Measurements from ENCODE around the gene ZNF385D.

ZNF385D gene

DNA sequence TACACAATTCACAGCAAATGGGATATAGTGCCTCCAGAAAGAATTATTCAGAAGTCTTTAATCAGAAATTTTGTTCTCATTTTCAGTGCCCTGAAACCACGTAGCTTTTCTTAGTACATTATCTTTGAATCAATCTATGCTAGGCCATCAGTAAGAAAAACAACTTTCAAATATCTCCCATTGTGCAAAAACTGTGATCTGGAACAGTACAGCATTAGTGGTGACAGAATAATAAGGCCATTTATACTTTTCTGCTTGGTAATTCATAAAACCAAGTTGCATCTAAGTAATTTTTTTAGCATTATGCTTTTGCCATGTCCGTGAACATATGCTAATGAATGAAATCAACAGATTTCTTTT lies 35.4 kb upstream of the ZNF385D start:
- H3K27ac ChIP-seq (ENCODE audit: low read depth, low read length) = no peak overlapping the region
- no peaks in the 10 kb centered on the region for H3K27me3 ChIP-seq (ENCODE audit: control insufficient read depth in 5 of 5, insufficient read depth in 4 of 5, low read length in 5 of 5)
- no peaks in the 10 kb centered on the region for H3K36me3 ChIP-seq (ENCODE audit: control insufficient read depth in 5 of 5, insufficient read depth in 5 of 5, low read length in 5 of 5)
- no peak overlapping the region for H3K4me3 ChIP-seq (ENCODE audit: low read depth in 1 of 5, low read length in 5 of 5)
- H3K4me1 ChIP-seq (ENCODE audit: control insufficient read depth in 5 of 5, insufficient read depth in 5 of 5, low read length in 5 of 5) = peaks cover 0 to 26% (median 5%) of the 10 kb centered on the region in 5 donors
- no peak overlapping the region for H3K9ac ChIP-seq (ENCODE audit: low read length in 5 of 5)
- H3K9me3 ChIP-seq (ENCODE audit: control insufficient read depth in 5 of 5, low read length in 5 of 5) = no peaks in the 10 kb centered on the region

- Histone ChIP-seq H3K9ac (ENCODE audit: low read length in 5 of 5) (no peak overlapping the region), H3K36me3 (ENCODE audit: control insufficient read depth in 5 of 5, insufficient read depth in 5 of 5, low read length in 5 of 5) (no peaks in the 10 kb centered on the region), H3K4me1 (ENCODE audit: control insufficient read depth in 5 of 5, insufficient read depth in 5 of 5, low read length in 5 of 5) (peaks cover 0 to 21% (median 1%) of the 10 kb centered on the region in 5 donors), H3K4me3 (ENCODE audit: low read depth in 1 of 5, low read length in 5 of 5) (no peak overlapping the region), H3K27ac (ENCODE audit: low read depth, low read length) (no peak overlapping the region), H3K9me3 (ENCODE audit: control insufficient read depth in 5 of 5, low read length in 5 of 5) (no peaks in the 10 kb centered on the region), H3K27me3 (ENCODE audit: control insufficient read depth in 5 of 5, insufficient read depth in 4 of 5, low read length in 5 of 5) (no peaks in the 10 kb centered on the region)
Observed at GRCh38 chr3:21785765-21786437, 34.9 kb upstream of the ZNF385D start.

DNA sequence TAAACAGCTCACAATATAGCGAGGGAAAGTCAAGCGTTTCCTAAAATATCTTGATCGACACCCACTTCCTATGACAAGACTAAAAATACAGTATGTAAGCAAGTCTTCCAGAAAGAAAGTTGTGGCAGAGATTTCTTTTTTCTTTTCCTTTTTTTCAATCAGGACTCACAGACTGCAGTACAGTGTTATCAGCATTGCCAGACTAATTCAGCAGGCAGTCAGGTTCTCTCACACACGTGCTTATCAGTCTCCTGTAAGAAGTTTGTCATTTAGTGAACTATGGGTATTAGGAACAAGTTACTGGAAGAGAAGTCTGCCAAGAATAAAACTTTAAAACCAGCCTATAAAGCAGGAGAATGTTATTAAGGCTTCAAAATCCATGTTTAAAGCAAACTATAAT lies 32.8 kb upstream of the ZNF385D start:
- H3K4me1 ChIP-seq (ENCODE audit: control insufficient read depth in 5 of 5, insufficient read depth in 5 of 5, low read length in 5 of 5) = peaks cover 0 to 26% (median 0%) of the 10 kb centered on the region in 5 donors
- H3K27ac ChIP-seq (ENCODE audit: low read depth, low read length) = no peak overlapping the region

GRCh38 chr3:21781355-21781754 lies 30.3 kb upstream of the ZNF385D start:
- H3K27me3 ChIP-seq (ENCODE audit: control insufficient read depth in 5 of 5, insufficient read depth in 4 of 5, low read length in 5 of 5) = no peaks in the 10 kb centered on the region
- no peak overlapping the region for H3K27ac ChIP-seq (ENCODE audit: low read depth, low read length)
- no peaks in the 10 kb centered on the region for H3K9me3 ChIP-seq (ENCODE audit: control insufficient read depth in 5 of 5, low read length in 5 of 5)
- no peak overlapping the region for H3K4me3 ChIP-seq (ENCODE audit: low read depth in 1 of 5, low read length in 5 of 5)
- H3K9ac ChIP-seq (ENCODE audit: low read length in 5 of 5) = no peak overlapping the region
- H3K4me1 ChIP-seq (ENCODE audit: control insufficient read depth in 5 of 5, insufficient read depth in 5 of 5, low read length in 5 of 5) = peaks cover 0 to 34% (median 0%) of the 10 kb centered on the region in 5 donors
- no peaks in the 10 kb centered on the region for H3K36me3 ChIP-seq (ENCODE audit: control insufficient read depth in 5 of 5, insufficient read depth in 5 of 5, low read length in 5 of 5)

More for the DNA sequence above, 32.8 kb upstream of the ZNF385D start:
- Histone ChIP-seq H3K4me3 (ENCODE audit: low read depth in 1 of 5, low read length in 5 of 5) (no peak overlapping the region), H3K9me3 (ENCODE audit: control insufficient read depth in 5 of 5, low read length in 5 of 5) (no peaks in the 10 kb centered on the region), H3K27me3 (ENCODE audit: control insufficient read depth in 5 of 5, insufficient read depth in 4 of 5, low read length in 5 of 5) (no peaks in the 10 kb centered on the region), H3K36me3 (ENCODE audit: control insufficient read depth in 5 of 5, insufficient read depth in 5 of 5, low read length in 5 of 5) (no peaks in the 10 kb centered on the region), H3K9ac (ENCODE audit: low read length in 5 of 5) (no peak overlapping the region)

DNA sequence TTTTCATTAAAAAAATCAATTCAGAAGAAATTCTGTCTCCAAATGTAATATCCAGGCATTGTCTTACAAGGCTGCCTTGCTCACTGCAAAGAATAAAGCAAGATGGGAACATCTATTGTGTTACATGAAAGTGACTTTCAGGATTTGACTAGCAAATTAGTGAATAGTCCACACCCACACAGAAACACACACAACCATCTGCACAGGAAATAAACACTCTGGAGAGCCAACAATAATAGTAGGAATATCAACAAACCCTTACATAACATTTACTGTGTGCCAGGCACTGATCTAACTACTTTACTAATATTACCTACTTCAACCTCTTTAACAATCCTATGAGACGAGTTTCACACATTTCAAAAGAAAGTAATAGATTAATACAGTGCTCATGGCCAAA lies 28.9 kb upstream of the ZNF385D start:
- H3K4me1 ChIP-seq (ENCODE audit: control insufficient read depth in 5 of 5, insufficient read depth in 5 of 5, low read length in 5 of 5) = peaks cover 0 to 30% (median 0%) of the 10 kb centered on the region in 5 donors
- H3K4me3 ChIP-seq (ENCODE audit: low read depth in 1 of 5, low read length in 5 of 5) = peak overlapping the region in 1 of 5 donors; percentile 11
- no peaks in the 10 kb centered on the region for H3K9me3 ChIP-seq (ENCODE audit: control insufficient read depth in 5 of 5, low read length in 5 of 5)

GRCh38 chr3:21778715-21779114 lies 27.7 kb upstream of the ZNF385D start:
- H3K4me1 ChIP-seq (ENCODE audit: control insufficient read depth in 5 of 5, insufficient read depth in 5 of 5, low read length in 5 of 5) = peaks cover 0 to 24% (median 0%) of the 10 kb centered on the region in 5 donors
- no peak overlapping the region for H3K9ac ChIP-seq (ENCODE audit: low read length in 5 of 5)
- peaks cover 0 to 2% (median 0%) of the 10 kb centered on the region in 5 donors for H3K9me3 ChIP-seq (ENCODE audit: control insufficient read depth in 5 of 5, low read length in 5 of 5)
- no peak overlapping the region for H3K4me3 ChIP-seq (ENCODE audit: low read depth in 1 of 5, low read length in 5 of 5)
- H3K36me3 ChIP-seq (ENCODE audit: control insufficient read depth in 5 of 5, insufficient read depth in 5 of 5, low read length in 5 of 5) = no peaks in the 10 kb centered on the region
- H3K27me3 ChIP-seq (ENCODE audit: control insufficient read depth in 5 of 5, insufficient read depth in 4 of 5, low read length in 5 of 5) = no peaks in the 10 kb centered on the region
- H3K27ac ChIP-seq (ENCODE audit: low read depth, low read length) = no peak overlapping the region

More for the DNA sequence above, 28.9 kb upstream of the ZNF385D start:
- Histone ChIP-seq H3K36me3 (ENCODE audit: control insufficient read depth in 5 of 5, insufficient read depth in 5 of 5, low read length in 5 of 5) (no peaks in the 10 kb centered on the region), H3K9ac (ENCODE audit: low read length in 5 of 5) (no peak overlapping the region), H3K27me3 (ENCODE audit: control insufficient read depth in 5 of 5, insufficient read depth in 4 of 5, low read length in 5 of 5) (no peaks in the 10 kb centered on the region), H3K27ac (ENCODE audit: low read depth, low read length) (peak overlapping the region; percentile 12)

GRCh38 chr3:21777821-21778220 lies 26.8 kb upstream of the ZNF385D start:
- H3K9ac ChIP-seq (ENCODE audit: low read length in 5 of 5) = no peak overlapping the region

GRCh38 chr3:21766002-21766401 lies 15.0 kb upstream of the ZNF385D start:
- Histone ChIP-seq H3K36me3 (ENCODE audit: control insufficient read depth in 5 of 5, insufficient read depth in 5 of 5, low read length in 5 of 5) (no peaks in the 10 kb centered on the region), H3K27me3 (ENCODE audit: control insufficient read depth in 5 of 5, insufficient read depth in 4 of 5, low read length in 5 of 5) (no peaks in the 10 kb centered on the region), H3K27ac (ENCODE audit: low read depth, low read length) (no peak overlapping the region), H3K9ac (ENCODE audit: low read length in 5 of 5) (no peak overlapping the region), H3K9me3 (ENCODE audit: control insufficient read depth in 5 of 5, low read length in 5 of 5) (no peaks in the 10 kb centered on the region), H3K4me1 (ENCODE audit: control insufficient read depth in 5 of 5, insufficient read depth in 5 of 5, low read length in 5 of 5) (no peaks in the 10 kb centered on the region), H3K4me3 (ENCODE audit: low read depth in 1 of 5, low read length in 5 of 5) (no peak overlapping the region)

More at GRCh38 chr3:21777821-21778220, 26.8 kb upstream of the ZNF385D start:
- peaks cover 0 to 18% (median 0%) of the 10 kb centered on the region in 5 donors for H3K4me1 ChIP-seq (ENCODE audit: control insufficient read depth in 5 of 5, insufficient read depth in 5 of 5, low read length in 5 of 5)
- peaks cover 0 to 3% (median 0%) of the 10 kb centered on the region in 5 donors for H3K9me3 ChIP-seq (ENCODE audit: control insufficient read depth in 5 of 5, low read length in 5 of 5)
- H3K27me3 ChIP-seq (ENCODE audit: control insufficient read depth in 5 of 5, insufficient read depth in 4 of 5, low read length in 5 of 5) = no peaks in the 10 kb centered on the region
- H3K27ac ChIP-seq (ENCODE audit: low read depth, low read length) = no peak overlapping the region
- H3K36me3 ChIP-seq (ENCODE audit: control insufficient read depth in 5 of 5, insufficient read depth in 5 of 5, low read length in 5 of 5) = no peaks in the 10 kb centered on the region
- H3K4me3 ChIP-seq (ENCODE audit: low read depth in 1 of 5, low read length in 5 of 5) = no peak overlapping the region

GRCh38 chr3:21755896-21756295 lies 4.9 kb upstream of the ZNF385D start:
- H3K36me3 ChIP-seq (ENCODE audit: control insufficient read depth in 5 of 5, insufficient read depth in 5 of 5, low read length in 5 of 5) = no peaks in the 10 kb centered on the region
- H3K4me1 ChIP-seq (ENCODE audit: control insufficient read depth in 5 of 5, insufficient read depth in 5 of 5, low read length in 5 of 5) = peaks cover 0 to 4% (median 1%) of the 10 kb centered on the region in 5 donors
- peaks cover 0 to 5% (median 0%) of the 10 kb centered on the region in 5 donors for H3K27me3 ChIP-seq (ENCODE audit: control insufficient read depth in 5 of 5, insufficient read depth in 4 of 5, low read length in 5 of 5)
- no peak overlapping the region for H3K27ac ChIP-seq (ENCODE audit: low read depth, low read length)
- no peaks in the 10 kb centered on the region for H3K9me3 ChIP-seq (ENCODE audit: control insufficient read depth in 5 of 5, low read length in 5 of 5)
- H3K9ac ChIP-seq (ENCODE audit: low read length in 5 of 5) = no peak overlapping the region
- H3K4me3 ChIP-seq (ENCODE audit: low read depth in 1 of 5, low read length in 5 of 5) = no peak overlapping the region

DNA sequence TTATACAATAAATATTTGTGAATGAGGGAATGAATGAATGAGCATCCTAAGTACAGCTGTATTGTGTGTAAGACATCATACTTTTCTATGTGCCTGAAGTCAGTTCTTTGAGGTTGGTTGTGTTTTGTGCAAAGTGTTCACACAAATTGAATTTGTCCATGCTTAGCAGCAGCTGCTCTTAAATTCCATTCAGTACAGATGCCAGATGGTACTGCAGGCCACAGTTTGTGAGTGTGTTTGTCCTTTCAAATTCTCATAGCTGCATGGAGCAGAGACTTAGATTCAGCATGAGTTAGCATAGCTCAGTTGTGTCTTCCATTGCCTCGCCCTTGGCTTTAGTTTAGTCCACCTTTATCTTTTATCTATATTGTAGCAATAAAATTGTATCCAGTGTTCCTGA lies 3.8 kb upstream of the ZNF385D start:
- no peaks in the 10 kb centered on the region for H3K36me3 ChIP-seq (ENCODE audit: control insufficient read depth in 5 of 5, insufficient read depth in 5 of 5, low read length in 5 of 5)

More for the DNA sequence above, 3.8 kb upstream of the ZNF385D start:
- peaks cover 0 to 12% (median 10%) of the 10 kb centered on the region in 5 donors for H3K27me3 ChIP-seq (ENCODE audit: control insufficient read depth in 5 of 5, insufficient read depth in 4 of 5, low read length in 5 of 5)
- no peak overlapping the region for H3K9ac ChIP-seq (ENCODE audit: low read length in 5 of 5)
- H3K4me1 ChIP-seq (ENCODE audit: control insufficient read depth in 5 of 5, insufficient read depth in 5 of 5, low read length in 5 of 5) = peaks cover 0 to 8% (median 4%) of the 10 kb centered on the region in 5 donors
- no peak overlapping the region for H3K27ac ChIP-seq (ENCODE audit: low read depth, low read length)
- H3K9me3 ChIP-seq (ENCODE audit: control insufficient read depth in 5 of 5, low read length in 5 of 5) = no peaks in the 10 kb centered on the region
- no peak overlapping the region for H3K4me3 ChIP-seq (ENCODE audit: low read depth in 1 of 5, low read length in 5 of 5)
